SK-N-SH (cell line): Measurements from ENCODE around the gene GBX1.

ENCODE experiments used
- CHD2 ChIP-seq: fragments of 150-350 bp; IDR thresholded peaks from 2 replicates; pipeline ENCODE4 v1.6.1; 2018; ENCODE audit warnings: low read length; ENCODE audit not compliant: partially characterized antibody
- CTCF ChIP-seq: fragments of 200-600 bp; sonication (generic); IDR thresholded peaks from 2 replicates; pipeline ENCODE4 v1.6.1; 2017; ENCODE audit warnings: antibody characterized with exemption, mild to moderate bottlenecking, moderate library complexity
- EP300 ChIP-seq, 2 experiments: IDR thresholded peaks; 2 replicates each; pipeline versions ENCODE4 v1.4.0 to v1.6.1; 2012; ENCODE audit warnings: borderline replicate concordance in 1 of 2, low read depth in 1 of 2, low read length in 1 of 2
- FOSL2 ChIP-seq: IDR thresholded peaks from 2 replicates; pipeline ENCODE4 v1.4.0; 2012; ENCODE audit warnings: low read depth, mild to moderate bottlenecking, moderate library complexity, borderline replicate concordance
- FOXJ3 ChIP-seq: sonication (generic); formaldehyde crosslinking; IDR thresholded peaks from 2 replicates; pipeline ENCODE4 v1.5.1; 2020; ENCODE audit warnings: mild to moderate bottlenecking, missing genetic modification reagents
- FOXM1 ChIP-seq: IDR thresholded peaks from 2 replicates; pipeline ENCODE4 v1.4.0; 2012; ENCODE audit warnings: low read depth, mild to moderate bottlenecking
- JUND ChIP-seq: IDR thresholded peaks from 2 replicates; pipeline ENCODE4 v1.4.0; 2012
- MEF2A ChIP-seq: IDR thresholded peaks from 2 replicates; pipeline ENCODE4 v1.4.0; 2012; ENCODE audit warnings: low read depth, borderline replicate concordance
- POLR2AphosphoS5 ChIP-seq: IDR thresholded peaks from 2 replicates; pipeline ENCODE4 v1.6.1; 2012; ENCODE audit warnings: low read depth, low read length
- RAD21 ChIP-seq: IDR thresholded peaks from 2 replicates; pipeline ENCODE4 v1.6.1; 2012; ENCODE audit warnings: mild to moderate bottlenecking, low read length
- RCOR1 ChIP-seq: fragments of 150-350 bp; IDR thresholded peaks from 2 replicates; pipeline ENCODE4 v1.6.1; 2017; ENCODE audit warnings: antibody characterized with exemption, low read length
- SMC3 ChIP-seq: IDR thresholded peaks from 2 replicates; pipeline ENCODE4 v1.6.1; 2012; ENCODE audit warnings: low read depth, low read length, improper control_type of control experiment

DNA sequence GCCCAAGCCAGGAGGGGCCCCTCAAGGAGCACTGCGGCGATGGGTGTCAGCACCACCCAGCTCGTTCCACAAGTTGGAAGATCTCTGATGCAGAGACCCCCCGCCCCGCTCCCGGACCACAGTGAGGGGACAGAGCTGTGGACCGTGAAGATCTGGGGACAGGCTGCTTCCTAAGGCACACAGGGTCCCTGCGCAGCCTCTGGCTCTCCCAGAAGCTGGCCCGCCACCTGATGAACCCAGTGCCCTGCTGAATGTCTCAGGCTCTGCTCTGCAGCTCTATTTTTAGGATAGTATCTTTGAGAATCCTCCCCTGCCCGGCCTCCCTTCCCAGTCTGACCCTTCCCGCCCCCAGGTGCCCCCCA, 29.7 kb downstream of the GBX1 start:
- TF ChIP-seq CTCF, result no peak
- TF ChIP-seq JUND, result no peak
- TF ChIP-seq FOXM1, result no peak
- no peak for TF ChIP-seq RAD21
- TF ChIP-seq EP300 (IDR thresholded peaks at IDR 0.05; ENCODE audit: borderline replicate concordance in 1 of 2, low read depth in 1 of 2, low read length in 1 of 2), result no peak
- TF ChIP-seq MEF2A, result no peak
- TF ChIP-seq SMC3, result no peak
- TF ChIP-seq CHD2, result no peak
- TF ChIP-seq FOSL2, result no peak
- no peak for TF ChIP-seq POLR2AphosphoS5
- no peak for TF ChIP-seq FOXJ3 (CRISPR knock-in tag)
- no peak for TF ChIP-seq RCOR1
